RPMI7951 (cell line): ENCODE data around the gene PCID2. TPM values are rescaled to one million over a fixed set of nuclear protein-coding genes. Genes with fewer than 3 reads are reported as not detected.

Experiments
- DNase-seq: peaks from one replicate; pipeline ENCODE4 v3.0.0-alpha.2; 2012; ENCODE audit warnings: low read depth
- total RNA-seq: library from RNA; depleted of rRNA; stranded (reverse); fragments of >200 nt; shearing (Covaris generic); gene quantifications from 2 replicates; pipeline ENCODE4 v1.2.3, GENCODE V29; 2014

Gene PCID2
- total RNA-seq, 1 experiment from 2014 or later, result 55.3 TPM

DNA sequence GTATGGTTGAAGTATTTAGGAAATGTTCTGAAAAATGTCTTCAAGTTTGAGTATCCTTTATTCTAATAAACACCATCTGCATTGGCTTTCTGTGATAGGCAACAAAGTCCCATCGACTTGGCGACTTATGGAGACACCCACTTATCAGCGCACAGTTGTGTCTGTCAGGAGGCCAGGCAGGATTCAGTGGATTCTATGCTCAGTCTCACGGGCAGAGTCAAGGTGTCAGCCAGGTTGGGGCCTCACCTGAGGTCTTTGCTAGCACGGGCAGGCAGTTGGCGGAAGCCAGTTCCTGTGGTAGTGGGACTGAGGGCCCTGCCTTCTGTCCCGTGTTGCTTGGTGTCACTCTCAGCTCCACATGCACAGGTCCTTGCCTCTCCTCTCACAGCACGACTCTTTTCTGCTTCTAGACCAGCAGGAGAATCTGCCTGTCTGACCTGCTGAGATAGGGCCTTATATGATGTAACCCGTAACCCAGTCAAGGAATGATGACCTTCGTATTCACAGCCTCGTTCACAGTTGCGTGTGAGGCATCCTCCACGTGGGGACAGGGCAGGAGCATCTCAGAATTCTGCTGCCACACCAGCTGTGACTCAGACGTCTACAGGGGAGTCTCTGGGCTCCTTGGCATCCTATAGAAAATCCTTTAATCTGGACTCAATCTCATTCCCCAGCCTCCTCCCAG, 10.9 kb upstream of the PCID2 start:
- DNase-seq, result no peak

DNA sequence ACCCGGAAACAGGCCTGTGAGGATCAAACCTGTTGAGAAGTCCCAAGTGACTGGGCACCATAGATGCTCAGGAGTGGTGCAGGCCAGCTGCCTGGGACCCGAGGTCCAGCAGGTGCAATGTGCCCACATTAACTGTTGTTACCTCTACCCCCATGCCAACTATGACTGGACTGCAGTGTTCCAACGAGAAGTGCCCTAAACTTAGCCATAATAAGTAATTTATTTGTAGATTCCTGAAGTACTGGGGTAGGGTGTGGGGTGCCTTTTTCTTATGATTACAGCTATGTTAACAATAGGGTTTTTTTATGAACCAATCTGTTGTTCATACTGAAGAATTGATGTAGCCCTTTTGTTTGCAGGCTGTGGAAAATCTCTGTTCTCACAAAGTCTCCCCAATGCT, 10.1 kb upstream of the PCID2 start:
- no peak for DNase-seq

DNA sequence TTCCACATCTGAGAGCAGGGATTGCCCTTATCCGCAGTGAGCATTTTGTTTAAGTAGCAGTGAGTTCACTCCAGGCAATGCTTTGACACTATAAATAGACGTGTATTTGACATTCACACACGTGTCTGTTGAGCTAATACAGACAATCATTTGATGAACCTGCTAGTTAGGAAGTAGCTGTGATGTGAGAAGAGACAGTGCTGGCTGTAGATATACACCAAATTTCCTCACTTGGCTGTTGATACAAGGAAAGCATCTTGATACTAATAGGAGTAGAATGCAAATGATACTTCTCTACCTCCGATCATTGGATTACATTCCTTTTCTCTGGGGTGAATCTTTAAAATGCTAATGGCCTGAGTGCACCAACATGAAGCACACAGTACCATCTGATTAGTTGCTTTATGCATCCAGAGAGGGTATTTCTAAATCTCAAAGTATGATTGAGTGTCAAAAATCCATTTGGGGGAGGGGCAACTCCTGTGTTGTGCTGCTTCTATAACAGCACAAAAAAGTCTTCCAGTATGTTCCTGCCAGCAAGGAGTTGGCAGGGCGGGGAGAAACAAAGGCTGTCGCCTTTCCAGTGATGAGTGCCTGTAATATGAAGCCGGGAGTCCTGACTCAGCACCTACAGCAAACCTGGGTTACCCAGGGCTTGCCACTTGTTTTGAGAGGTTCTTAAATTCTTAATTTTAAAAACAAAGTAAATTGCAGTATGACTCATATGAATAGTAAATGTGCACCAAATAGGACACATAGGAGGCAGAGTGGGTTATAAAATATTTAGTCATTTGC, 8.0 kb upstream of the PCID2 start:
- DNase-seq, result peak; percentile 52

DNA sequence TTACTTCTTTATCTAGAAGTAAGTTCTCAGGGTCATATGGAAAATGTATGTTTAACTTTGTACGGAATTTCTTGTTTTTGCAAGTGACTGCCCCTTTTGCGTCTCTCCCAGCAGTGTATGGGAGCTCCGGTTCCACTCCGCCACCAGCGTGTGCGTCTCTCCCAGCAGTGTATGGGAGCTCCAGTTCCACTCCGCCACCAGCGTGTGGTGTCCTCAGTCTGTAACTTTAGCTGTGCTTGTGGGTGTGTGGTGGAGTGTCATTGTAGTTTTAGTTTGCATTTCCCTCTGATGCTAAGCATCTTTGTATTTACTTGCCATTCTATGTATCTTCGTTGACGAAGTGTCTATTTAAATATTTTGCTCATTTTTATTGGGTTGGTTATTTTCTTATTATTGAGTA, 3.3 kb upstream of the PCID2 start:
- no peak for DNase-seq

DNA sequence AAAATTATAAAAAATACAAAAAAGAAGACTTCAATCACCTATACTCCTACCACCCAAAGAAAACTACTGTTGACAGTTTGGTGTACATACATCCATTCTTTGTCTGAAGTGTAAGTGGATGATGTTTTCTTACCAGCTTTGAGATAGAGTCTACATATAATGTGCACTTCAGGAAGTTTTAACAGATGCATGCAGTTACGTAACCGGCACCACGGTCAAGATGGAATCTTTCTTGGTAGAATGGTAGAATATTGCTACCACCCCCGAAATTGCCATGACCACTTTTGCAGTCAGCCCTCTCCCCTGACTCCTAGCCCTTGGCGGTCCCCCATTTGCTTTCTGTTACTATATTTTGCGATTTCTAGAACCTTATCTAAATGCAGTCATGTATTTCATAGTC, 2.4 kb upstream of the PCID2 start:
- DNase-seq, result no peak

DNA sequence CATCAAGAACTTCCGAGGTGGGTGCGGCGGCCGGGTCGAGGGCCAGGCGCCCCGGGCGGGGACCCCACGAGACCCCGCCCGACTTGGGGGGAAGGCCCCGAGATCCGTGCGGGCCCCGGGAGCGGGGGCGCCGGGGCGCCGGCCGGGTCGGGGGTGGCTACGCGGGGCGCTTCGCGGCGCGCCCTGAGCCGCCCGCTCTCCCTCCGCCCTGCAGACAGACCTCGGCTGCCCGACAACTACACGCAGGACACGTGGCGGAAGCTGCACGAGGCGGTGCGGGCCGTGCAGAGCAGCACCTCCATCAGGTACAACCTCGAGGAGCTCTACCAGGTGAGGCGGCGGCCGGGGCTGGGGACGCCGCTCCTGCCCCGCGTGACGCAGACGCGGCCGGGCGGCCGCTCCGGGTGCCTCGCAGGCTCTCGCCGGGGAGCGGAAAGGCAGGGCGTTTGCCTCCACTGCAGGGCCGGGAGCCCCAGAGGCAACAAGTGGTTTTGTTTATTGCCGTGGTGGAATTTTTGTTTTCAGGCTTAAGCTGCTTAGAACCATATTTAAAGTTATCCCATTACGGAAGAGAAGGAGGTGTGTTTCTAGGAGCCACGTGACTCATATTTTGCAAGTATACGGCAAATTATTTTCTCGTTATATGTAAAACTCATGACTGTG, 1.4 kb upstream of the PCID2 start:
- peak; percentile 54 for DNase-seq

DNA sequence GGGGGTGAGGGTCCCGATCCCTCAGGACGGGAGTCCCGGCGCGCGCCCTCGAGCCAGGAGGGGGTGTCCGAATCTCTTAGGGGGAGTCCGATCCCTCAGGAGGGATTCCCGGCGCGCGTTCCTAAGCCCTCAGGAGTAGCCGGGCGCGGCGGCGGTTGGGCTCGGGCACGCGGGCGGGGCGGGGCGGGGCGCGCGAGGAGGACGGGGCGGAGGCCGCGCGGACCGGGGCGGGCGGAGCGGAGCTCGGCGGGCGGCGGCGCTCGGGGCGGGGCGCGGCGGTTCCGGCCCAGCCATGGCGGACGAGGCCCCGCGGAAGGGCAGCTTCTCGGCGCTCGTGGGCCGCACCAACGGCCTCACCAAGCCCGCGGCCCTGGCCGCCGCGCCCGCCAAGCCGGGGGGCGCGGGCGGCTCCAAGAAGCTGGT, 878 bp upstream of the PCID2 start, which contains the start of gene CUL4A:
Gene CUL4A (plus strand): TSS at position 278 of the 423 bp plus-strand sequence. CDS start 15 bp downstream, at position 293.
- peak; percentile 74 for DNase-seq

DNA sequence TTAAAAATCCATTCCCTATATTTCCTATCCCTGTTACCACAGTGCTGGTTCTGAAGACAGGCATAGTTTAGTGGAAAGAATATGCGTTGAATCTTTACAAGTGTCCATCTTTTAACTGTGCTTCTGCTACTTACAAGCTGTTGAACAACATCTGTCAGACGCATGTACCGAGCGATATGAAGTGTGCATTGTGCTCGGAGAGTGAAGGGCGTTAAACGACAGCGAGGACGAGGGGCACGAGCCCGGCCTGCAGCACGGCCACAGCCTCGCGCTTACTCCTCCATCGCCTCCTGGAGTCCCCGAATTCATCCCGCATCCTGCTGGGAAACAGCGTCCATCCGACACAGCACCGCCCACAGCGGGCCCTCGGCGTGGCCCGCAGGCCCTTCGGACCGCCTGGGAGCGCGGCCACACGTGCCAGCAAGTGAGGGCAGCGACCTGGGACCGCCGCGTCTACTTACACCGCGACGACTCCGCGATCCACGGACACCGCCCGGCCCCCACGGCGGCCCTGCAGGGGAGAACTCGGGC, 514 bp downstream of the PCID2 start:
- peak; percentile 47 for DNase-seq

DNA sequence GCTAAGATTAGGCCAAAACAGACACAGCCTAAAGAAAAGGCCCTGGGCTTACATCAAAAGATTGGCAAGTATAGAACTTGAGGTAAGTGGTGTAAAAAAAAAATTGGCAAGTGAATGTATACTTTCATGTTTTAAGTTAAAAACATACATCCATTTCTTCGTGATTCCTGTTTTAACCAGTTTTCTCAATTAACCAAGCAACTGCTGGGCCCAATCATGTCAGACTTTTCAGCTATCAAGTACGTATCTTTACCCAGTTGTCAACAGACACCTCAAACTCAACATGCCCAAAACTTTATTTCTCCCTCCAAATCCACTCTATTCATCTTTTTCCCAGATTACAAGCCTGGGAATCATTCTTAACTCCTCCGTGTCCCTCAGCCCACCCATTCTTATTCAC, 1.0 kb downstream of the PCID2 start:
- DNase-seq, result no peak

DNA sequence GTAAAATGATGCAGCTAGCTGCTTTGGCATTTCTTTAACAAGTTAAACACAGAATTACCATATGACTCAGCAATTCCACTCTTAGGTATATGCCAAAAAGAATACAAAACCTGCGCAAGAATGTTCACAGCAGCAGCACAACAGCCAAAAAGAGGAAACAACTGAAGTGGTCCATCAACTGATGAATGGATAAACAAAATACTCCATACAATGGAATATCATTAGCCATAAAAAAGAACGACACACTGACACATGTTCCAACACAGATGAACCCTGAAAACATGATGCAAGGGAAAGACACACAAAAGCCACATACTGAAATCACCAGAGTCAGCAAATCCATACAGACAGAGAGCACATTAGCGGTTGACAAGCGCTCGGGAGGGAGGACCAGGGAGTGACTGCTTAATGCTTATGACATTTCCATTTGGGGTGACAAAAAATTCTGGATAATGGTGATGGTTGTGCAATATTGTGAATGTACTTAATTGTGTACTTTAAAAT, 3.0 kb downstream of the PCID2 start:
- DNase-seq, result no peak

DNA sequence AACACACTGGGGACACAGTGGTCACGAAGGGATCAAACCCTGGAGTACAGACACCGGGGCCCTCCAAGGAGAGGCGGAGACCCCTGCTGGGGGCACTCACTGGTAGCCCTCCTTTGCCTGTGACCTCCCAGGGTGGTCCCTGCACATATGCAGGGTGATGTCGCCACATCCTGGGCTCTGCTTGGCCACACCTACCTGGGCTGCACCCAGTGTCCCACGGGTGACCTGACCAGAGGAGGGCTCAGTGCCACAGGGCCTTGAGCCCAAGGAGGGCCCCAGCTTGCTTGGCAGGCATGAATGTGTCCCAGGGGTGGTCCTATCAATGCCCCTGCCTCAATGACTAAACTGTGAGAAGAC, 4.1 kb downstream of the PCID2 start:
- DNase-seq, result no peak

DNA sequence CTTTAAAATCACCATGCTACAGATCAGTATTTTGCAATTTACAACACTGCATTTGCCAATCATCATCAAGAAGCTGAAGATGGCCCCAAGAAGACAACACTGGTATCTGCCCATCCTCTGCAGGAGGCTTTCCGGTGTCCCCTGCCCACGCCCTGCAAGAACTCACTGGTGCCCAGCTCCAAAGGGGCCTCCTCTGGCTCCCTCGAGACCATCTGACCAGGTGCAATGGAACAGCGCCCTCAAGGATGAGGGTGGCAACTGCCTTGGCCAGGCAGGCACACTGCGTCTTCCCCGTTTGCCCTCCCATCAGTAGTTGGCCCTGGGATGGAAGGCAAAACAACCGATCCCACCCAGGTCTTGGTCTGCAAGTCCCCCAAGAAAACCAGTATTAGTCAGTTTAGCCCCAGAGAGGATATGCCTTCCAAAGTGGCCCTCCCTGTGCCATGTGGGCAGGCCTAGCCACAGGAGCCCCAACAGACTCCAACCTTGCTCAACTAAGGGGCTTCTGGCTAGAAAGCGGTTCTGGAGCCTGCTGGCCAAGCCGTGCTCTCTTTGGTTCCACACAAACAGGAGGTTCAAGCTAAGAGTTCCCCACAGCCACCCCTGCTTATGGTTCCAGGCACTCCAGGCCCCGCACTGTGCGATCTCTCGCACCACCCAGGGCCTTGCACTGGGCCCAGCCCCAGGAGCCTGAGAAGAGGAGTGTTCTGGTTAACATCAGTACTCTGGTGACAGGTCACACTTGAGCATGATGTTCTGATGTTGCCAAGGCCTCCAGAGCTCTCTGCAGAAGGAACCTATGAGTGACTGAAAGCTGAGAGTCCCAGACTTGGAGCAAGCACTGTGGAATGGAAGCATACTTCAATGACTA, 4.7 kb downstream of the PCID2 start:
- no peak for DNase-seq

DNA sequence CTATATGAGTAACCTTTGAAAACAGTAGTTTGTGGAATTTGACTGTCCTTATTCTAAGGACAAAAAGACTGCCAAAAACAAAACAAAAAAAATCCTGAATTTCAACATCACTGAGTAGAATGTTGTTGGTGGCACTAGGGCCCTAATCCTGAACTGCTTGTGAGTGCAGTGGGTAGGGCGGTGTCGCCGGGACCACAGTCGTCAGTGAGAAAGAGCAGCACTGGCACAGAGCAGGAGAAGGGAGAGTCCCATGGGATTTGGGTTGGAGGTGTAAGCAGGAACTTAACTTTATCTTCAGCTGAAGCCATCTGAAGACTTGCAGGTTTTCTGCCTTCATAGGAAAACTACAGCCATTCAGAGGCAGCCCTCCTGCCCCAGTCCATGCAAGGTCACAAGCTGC, 5.6 kb downstream of the PCID2 start:
- DNase-seq, result no peak

DNA sequence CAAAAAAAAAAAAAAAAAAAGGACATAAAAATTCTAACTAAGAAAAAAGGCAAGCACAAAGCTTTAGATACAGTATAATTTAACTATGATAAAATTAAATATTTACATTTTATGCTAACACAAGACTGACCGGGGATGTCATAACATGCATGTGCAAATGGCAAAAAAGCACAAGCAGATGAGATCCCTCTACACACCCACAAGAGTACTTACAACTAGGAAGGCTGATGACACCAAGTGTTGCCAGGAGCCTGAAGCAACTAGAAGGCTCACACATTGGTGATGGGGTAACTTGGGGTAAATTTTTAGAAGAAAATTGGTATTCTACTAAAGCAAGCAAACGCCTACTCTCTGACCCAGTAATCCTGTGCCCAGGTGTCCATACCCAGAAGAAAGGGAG, 6.7 kb downstream of the PCID2 start:
- DNase-seq, result no peak

DNA sequence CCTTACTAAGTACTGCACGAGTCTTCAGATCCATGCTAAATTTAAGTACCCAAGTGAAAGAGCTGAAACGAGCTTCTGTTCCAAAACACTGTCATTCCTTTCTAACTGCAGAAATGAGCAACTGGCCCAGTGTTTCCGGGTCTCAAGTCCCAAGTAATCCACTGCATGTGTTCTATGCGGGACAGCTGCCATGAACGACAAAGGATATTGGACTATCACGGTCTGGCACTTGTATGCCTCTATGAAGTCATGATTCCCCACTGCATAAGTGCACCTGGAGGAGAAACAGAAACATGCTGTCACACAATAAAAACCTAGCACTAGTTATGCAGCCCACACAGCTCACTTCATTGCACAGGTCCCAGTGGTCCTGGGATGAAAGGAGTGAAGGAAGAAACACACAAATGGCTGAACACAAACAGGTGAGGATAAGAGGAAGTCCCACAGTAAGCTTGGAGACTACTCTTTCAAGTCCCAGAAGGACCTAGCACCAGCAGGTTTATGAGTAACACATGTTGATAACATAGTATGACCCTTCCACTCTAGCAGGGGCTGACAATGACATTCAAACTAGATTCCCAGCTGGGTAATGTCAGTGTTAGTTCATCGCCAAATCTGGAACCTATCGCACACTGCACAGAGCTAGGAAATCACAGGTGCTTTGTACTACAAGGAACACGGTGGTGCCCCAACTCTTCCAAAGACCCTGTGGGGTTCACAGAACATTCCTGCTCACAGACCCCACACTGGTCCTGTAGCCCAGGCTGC, 11.3 kb downstream of the PCID2 start:
- no peak for DNase-seq

DNA sequence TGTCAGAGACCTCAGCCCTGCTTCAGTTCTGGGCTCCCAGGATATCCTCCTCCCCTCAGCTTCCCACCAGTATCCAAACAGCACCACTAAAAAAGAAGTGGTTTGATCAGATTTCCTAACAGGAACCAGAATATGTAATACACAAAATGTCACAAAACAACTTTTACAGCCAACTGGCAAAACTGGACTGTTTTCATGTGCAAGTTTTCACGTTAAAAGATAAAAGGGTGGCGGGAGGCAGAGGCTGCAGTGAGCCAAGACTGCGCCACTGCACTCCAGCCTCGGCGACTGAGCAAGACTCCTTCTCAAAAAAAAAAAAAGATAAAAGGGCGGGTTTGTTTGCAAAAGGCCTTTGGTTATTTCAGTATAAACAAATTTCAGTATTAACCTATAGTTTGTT, 13.1 kb downstream of the PCID2 start:
- DNase-seq, result no peak

DNA sequence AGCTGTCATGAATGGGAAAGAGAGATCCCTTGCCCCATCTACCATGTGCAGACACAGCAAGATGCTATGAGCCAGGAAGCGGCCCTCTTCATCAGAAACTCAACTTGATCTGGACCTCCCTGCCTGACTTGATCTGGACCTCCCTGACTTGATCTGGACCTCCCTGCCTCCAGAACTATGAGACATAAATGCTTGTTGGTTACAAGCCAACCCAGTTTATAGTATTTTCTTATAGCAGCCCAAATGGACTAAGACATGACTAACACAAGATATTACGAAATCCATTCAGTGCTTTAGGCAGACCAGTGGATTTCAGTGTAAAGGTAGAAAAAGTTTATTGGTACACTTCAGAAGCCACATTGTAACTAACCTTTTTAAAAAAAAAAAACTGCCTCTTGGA, 15.6 kb downstream of the PCID2 start:
- DNase-seq, result peak; percentile 41

DNA sequence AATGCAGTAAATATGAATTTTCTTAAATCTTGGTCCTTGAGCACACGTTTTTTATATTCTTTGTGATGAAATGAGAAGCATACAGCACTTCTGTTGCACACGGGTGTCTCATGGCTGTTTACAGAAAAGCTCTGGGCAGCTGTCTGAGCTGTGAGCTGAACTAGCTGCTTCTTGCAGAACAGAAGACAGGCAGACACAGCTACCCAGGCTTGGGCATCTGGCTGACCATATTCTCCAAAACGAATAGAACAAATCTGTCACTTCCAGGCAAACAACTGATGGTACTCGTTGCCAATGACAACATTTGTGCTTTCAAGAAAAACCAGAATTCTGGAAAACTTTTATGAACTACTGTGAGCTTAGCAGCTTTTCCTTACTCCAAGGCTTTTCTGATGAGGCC, 16.2 kb downstream of the PCID2 start:
- no peak for DNase-seq

DNA sequence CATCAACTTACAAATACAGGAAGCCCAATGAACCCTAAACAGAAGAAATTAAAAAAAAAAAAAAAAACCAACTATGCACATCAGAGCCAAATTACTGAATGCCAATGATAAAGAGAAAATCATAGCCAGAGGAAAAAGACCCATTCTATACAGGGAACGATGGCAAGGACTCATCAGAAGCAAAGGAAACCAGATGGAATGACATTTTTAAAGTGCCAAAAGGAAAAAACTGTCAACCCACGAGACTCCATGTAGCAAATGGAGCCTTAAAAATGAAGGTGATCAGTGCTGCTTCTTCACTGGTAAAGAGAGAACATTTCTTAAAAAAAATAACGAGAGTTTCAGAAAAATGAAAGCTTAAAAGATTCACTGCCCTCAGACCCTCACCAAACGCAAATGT, 18.3 kb downstream of the PCID2 start:
- no peak for DNase-seq

DNA sequence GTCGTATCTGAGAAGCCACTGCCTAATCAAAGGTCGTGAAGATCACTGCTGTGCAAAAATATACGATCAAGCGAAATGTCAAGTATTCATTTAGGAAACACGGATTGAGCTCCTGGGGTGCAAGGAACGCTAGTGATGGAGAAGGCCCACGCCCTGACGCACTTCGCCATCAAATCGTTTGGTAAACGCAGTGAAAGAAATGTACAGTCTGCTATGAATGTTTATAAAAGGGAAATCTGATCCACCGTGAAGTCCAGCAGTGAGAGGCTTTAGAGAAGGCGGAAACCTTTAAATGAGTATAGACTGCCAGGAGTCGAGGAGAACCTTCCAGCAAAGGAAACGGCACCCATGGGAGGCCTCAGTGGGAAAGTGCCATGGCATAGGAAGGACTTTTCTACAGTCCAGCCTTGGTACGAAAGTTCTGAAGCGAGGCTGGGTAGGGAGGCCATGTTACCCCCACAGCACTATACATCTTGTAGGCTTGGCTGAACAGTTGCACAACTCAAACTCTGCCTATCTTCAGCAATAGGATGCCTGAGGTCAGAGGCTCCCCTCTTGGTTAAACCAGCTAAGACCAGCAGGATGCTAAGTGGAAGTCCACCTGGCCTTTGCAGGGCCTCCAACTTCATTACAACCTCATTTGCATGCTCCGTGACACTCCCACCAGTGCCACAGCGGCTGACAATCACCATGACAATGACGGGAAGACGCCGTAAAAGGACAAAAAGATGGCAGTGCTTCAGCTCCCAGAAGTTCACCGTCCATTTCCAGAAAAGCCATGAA, 20.4 kb downstream of the PCID2 start:
- no peak for DNase-seq
